ENCODE data around the gene LITAF.
"Not testable (repeated sequence)": the region's sequence is repeated elsewhere in the genome, so short reads cannot be mapped to it uniquely, and the experiment has no call there.

Gene LITAF

DNA sequence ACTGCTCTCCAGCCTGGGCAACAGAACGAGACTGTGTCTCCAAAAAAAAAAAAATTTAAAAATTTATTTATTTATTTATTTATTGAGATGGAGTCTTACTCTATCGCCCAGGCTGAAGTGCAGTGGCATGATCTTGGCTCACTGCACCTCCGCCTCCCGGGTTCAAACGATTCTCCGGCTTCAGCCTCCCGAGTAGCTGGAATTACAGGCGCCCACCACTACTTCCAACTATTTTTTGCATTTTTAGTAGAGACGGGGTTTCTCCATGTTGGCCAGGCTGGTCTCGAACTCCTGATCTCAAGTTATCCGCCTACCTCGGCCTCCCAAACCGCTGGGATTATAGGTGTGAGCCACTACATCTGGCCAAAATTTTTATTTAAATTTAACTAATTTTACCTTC is 73.4 kb downstream of the LITAF start:
- not testable (repeated sequence) for DNase-seq

DNA sequence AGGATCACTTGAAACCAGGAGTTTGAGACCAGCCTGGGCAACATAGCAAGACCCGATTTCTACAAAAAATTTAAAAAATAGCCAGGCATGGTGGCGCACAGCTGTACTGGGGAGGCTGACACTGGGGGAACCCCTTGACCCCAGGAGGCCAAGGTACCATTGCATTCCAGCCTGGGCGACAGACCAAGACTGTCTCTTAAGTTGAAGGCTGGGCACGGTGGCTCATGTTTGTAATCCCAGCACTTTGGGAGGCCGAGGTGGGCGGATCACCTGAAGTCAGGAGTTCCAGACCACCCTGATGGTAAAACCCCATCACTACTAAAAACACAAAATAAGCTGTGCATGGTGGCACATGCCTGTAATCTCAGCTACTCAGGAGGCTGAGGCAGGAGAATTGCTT is 74.9 kb downstream of the LITAF start:
- DNase-seq = no peak

DNA sequence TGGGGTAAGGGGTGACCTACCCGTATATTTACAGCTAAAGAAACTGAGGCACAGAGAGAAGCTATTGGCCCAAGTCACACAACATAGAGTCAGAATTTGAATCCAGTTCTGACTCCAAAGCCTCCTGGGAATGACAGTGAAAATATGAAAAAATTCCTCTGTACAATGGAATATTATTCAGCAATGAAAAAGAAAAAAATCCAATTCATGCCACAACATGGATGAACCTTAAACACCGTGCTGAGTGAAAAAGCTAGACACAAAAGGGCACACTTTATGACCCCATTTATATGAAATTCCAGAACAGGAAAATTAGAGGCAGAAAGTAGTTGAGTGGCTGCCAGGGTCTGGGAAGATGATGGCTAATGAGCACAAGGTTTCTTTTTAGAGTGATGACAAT is 75.4 kb downstream of the LITAF start:
- DNase-seq = no peak

DNA sequence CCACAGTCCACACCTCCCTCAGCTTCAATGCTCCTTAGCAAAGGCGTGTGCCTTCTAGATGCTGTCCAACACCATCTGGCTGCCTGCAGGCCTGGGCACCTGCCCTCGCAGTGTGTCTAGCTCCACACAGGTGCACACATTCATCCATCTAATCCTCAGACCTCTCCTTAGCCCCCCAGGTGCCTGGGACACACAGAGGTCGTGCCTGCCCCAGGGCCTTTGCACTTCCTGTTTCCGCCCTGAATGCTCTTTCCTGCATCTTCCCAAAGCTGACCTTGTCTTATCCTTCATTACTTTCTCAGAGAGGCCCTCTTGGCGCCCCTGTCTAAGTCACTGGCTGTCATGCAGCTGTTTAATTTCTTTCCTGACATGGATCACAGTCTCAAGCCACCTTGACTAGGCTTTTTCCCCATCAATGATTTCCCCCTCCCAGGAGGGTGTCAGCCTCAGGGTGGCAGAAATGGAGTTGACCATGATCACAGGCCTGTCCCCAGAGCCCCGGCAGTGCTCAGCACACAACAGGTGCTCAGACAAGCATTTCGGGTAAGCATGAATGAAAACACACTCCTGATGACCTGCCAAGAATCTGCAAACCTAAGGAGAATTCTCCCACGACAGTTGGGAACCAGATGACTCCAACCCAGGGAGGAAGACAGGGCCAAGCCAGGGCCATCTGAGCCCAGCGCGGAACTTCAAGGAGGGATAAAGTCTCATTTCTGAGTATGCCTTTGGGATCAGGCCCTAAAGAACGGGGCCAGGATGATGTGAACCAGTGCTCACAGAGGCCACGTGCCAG is 76.3 kb downstream of the LITAF start:
- no peak for DNase-seq

DNA sequence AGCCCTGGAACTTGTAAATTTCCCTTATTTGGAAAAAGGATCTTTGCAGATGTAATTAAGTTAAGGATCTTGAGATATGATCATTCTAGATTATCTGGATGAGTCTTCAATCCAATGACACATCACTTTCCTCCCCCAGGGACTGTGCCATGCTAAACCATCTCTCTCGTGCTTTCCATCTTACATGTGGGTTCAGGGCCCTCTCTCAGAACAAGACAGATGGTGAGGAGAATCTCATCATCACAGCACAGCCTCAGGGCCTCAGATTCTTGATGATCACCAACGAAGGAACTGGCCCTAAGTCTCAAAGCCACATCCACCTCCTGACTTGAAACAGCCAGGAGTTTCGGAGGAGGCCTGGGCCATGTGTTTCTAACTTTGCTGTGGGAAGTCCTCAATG is 78.7 kb downstream of the LITAF start:
- no peak for DNase-seq

DNA sequence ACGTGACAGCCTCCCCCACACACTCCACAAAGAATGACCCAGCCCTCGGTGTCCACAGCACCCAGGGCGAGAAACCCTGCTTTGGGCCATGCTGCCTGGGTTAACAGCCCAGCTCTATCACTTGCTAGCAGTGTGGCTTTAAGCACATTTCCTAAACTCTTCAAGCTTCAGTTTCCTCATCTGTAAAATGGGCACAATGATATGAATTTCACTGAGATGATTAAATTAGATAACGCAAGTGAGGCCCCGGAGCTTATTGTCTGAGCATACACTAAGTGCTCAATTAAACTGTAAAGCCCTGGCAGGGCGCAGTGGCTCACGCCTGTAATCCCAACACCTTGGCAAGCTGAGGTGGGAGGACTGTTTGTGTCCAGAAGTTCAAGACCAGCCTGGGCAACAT is 79.4 kb downstream of the LITAF start:
- no peak for DNase-seq

DNA sequence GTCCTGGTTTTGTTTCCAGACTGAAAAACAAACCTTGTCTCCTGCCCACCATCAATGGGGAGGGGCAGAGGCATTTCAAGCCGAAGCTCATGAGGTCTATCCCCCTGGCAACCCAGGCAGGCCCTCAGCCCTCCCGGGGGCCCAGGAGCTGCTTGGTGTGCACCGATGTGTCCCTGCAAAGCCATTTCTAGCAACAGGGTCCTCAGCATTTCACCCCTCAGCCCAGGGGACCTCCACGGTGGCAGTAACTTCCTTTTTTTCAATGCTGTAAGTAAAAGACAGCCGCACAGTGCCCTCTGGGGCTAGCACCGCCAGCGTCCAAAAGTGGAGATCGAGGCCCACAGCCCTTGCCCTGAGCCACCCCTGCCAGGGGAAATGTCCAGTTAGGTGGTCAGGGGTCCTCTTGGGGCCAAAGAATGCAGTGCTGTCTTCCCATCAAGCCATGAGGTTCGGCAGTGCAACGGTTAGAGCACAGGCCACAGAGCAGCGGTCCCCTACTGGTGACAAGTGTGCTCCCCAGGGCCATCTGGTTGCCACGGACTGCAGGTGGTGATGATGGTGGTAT is 79.9 kb downstream of the LITAF start:
- no peak for DNase-seq

DNA sequence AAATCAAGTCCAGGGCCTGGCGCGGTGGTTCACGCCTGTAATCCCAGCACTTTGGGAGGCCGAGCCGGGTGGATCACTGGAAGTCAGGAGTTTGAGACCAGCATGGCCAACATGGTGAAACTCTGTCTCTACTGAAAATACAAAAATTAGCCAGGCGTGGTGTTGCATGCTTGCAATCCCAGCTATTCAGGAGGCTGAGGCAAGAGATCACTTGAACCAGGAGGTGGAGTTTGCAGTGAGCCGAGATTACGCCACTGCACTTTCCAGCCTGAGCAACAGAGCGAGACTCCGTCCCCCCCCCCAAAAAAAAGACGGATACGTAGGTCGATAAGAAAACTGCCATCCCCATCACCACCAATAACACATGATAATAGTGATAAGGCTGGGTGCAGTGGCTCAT is 82.5 kb downstream of the LITAF start:
- DNase-seq = not testable (repeated sequence)

DNA sequence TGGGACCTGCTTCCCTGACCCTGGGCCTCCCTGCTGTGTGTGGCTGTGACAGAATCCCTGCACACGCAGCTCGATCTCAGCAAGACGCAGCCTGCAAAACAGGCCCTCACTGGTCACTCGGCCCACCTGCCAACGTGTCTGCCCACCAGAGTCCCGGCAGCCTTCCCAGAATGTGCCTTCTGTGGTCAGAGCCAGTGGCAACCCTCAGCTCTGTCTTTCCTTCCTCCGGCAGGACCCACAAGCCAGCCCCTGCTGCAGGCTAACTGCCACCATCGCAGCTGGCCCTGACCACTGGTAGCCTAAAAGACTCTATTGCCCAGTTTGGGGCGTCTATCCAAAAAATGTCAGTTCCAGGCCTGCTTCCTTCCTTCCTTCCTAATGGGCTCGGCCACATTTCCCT is 83.2 kb downstream of the LITAF start:
- no peak for DNase-seq

DNA sequence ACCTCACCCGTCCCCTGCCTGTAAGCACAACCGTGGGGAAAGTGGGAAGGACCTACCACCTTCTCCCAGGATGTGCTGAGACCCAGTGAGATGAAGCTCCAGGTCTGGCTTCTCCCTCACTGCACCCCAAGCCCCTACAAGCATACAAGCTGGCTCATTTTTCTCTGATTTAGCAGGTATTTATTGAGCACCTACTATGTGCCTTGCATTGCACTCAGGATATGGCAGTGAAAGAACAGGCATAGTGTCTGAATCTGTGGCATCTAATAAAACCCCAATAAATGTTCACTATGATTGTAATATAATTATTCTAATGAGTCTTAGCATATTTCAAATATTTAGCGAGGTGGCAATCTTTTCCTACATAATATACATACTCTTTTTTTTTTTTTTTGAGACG is 84.5 kb downstream of the LITAF start:
- no peak for DNase-seq

DNA sequence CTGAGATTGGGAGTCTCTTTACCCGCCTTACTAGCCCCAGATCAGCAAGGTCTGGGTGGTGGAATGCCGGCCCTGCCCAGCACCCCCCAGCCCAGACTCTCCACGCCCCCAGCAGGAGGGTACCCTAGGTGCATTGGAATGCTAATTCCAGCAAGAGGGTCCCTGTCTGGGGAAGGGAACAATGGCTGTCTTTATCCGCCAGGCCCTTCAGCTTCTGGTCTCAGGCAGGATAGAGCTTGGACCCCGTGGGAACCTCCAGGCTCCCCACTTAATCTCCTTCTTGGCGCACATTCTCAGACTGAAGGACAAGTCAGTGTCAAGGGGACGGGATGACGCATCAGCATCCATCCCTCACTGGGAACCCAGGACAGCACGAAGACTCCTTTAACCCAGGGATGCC is 85.1 kb downstream of the LITAF start:
- no peak for DNase-seq

DNA sequence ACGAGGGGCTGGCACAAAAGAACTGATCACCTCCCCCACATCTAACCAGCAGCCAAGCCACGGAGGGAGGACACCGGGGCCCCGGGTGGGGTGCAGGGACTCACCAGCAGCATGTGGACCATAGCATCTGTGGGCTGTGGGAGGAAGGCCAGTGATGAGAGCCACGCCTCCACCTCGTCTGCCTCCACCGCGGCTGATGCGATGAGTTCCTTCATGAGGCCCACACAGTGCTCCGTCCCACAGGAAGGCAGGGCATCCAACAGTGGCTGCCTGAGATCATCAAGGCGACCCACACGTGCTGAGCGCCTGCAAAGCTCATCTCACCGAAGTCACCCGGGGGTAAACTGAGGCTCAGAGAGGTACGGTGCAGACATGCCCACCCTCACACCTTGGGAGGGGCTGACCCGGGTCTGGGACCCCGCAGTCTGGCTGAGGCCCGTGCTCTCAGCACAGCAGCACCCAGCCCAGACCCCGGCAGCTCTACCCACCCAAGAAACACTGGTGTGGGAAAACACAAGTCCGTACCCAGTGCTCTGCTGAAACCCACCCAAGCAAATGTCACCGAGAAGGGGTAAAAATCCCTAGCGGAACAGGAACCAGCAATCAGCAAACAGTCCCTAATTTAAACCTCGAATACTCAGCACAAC is 85.9 kb downstream of the LITAF start:
- DNase-seq = no peak

DNA sequence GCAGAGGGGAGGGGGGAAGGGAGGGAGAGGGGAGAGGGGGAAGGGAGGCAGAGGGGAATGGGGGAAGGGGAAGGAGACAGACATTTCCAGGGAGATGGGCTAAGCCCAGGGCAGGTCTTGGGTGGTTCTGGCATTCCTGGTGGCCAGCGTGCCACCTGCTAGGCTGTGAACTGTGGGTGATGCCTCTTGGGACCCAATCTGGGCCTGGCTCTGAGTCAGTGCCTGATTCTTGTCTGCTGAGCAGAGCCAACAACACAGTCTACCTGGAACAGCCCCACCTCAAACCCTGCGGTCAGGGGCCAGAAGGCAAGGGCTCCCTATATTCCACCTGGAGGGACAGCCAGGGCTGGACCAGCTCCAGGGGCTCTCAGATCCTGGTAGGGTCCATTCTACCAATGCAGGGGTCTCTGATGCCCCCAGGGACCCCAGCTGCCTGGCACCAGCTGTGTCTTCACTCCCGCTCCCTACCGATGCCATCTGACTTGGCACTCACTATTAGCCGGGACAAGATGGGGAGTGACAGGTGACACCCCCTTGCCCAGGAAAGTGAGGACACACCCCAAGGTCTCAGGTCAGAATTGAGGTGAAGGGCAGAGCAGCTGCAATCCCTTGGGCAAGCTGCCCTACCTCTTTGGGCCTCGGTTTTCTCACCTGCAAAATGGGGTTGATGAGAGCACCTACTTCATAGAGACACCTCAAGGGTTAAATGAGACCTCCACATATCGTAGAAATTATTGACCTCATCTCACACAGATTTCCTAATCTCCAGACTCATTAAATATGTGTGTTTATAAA is 87.2 kb downstream of the LITAF start:
- no peak for DNase-seq

DNA sequence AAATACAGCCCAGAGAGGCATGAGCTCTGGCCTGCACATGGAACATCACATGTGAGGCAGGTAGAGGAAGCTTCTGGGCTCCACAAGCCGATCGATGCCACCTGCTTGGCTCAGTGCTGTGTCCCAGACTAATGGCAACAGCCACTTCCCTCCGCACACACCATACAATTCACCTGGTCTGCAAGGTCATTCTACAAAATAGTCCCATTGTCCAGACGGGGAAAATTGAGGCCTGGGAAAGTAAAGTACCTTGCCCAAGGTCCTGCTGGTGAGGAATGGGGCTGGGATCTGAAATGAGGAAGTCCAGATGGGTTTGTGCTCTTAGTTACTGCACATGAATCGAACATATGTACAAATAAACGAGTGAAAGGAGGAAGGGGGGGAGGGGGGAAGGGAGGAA is 88.0 kb downstream of the LITAF start:
- no peak for DNase-seq

DNA sequence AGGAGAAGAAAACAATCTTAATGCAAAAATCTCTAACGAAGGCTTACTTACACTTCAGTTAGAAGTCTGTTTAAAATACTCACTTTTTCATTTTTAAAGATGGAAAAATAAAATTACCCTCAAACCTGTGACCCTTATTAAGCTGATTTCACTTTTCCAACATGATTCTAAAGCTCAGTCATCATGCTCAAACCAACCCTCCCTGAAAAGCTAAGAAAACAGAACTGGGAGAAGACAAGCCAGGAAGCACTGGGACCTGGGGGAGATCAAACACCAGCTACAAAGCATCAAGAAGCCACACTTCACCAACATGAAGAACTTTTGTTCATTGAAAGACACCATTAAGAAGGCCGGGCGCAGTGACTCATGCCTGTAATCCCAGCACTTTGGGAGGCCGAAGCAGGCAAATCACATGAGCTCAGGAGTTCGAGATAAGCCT is 88.8 kb downstream of the LITAF start:
- no peak for DNase-seq
